Hepatocyte (in vitro differentiated cells): ENCODE measurements around the gene VSNL1. TPM values are rescaled to one million over a fixed set of nuclear protein-coding genes. Genes with fewer than 3 reads are reported as not detected.

Experiments
- DNase-seq: peaks from one replicate; pipeline ENCODE4 v3.0.0-alpha.2; 2016; ENCODE audit warnings: low spot score
- H2AFZ ChIP-seq: fragments of 200-600 bp; sonication (generic); 2 replicates; pipeline ENCODE4 v1.6.0; 2016; ENCODE audit warnings: antibody characterized with exemption, mild to moderate bottlenecking
- H3K27ac ChIP-seq: fragments of 200-600 bp; sonication (generic); 2 replicates; pipeline ENCODE4 v1.5.1; 2016; ENCODE audit warnings: mild to moderate bottlenecking
- H3K27me3 ChIP-seq: fragments of 200-600 bp; sonication (generic); 2 replicates; pipeline ENCODE4 v1.6.1; 2016
- H3K36me3 ChIP-seq: fragments of 200-600 bp; sonication (generic); replicated peaks from 2 replicates; pipeline ENCODE4 v1.5.1; 2016; ENCODE audit warnings: low read depth; ENCODE audit not compliant: insufficient read depth
- H3K4me1 ChIP-seq: fragments of 200-600 bp; sonication (generic); 2 replicates; pipeline ENCODE4 v1.5.1; 2016; ENCODE audit warnings: mild to moderate bottlenecking, moderate library complexity; ENCODE audit not compliant: insufficient read depth
- H3K4me2 ChIP-seq: fragments of 200-600 bp; sonication (generic); 2 replicates; pipeline ENCODE4 v1.6.0; 2016
- H3K4me3 ChIP-seq: fragments of 200-600 bp; sonication (generic); 2 replicates; pipeline ENCODE4 v1.5.1; 2016; ENCODE audit warnings: mild to moderate bottlenecking
- H3K79me2 ChIP-seq: fragments of 200-600 bp; sonication (generic); 2 replicates; pipeline ENCODE4 v1.6.0; 2017; ENCODE audit warnings: mild to moderate bottlenecking
- H3K9me2 ChIP-seq: fragments of 200-600 bp; sonication (generic); replicated peaks from 2 replicates; pipeline ENCODE4 v1.6.0; 2017; ENCODE audit warnings: mild to moderate bottlenecking; ENCODE audit not compliant: insufficient read depth
- H3K9me3 ChIP-seq: fragments of 200-600 bp; sonication (generic); 2 replicates; pipeline ENCODE4 v1.5.1; 2016; ENCODE audit warnings: low read depth, mild to moderate bottlenecking
- H4K20me1 ChIP-seq: fragments of 200-600 bp; sonication (generic); 2 replicates; pipeline ENCODE4 v1.6.0; 2016; ENCODE audit warnings: mild to moderate bottlenecking; ENCODE audit not compliant: insufficient read depth, poor library complexity, severe bottlenecking
- CTCF ChIP-seq: fragments of 200-600 bp; sonication (generic); IDR thresholded peaks from 2 replicates; pipeline ENCODE4 v1.5.1; 2016; ENCODE audit warnings: antibody characterized with exemption, mild to moderate bottlenecking; ENCODE audit not compliant: poor library complexity
- EZH2 ChIP-seq: fragments of 200-600 bp; sonication (generic); IDR thresholded peaks from 2 replicates; pipeline ENCODE4 v1.6.1; 2016; ENCODE audit warnings: antibody characterized with exemption, mild to moderate bottlenecking, borderline replicate concordance
- EZH2phosphoT487 ChIP-seq: fragments of 200-600 bp; sonication (generic); IDR thresholded peaks from one replicate; pipeline ENCODE4 v1.6.1; 2018; ENCODE audit warnings: antibody characterized with exemption, mild to moderate bottlenecking, low read depth, moderate library complexity; ENCODE audit not compliant: unreplicated experiment, severe bottlenecking
- WGBS: methylation state at CpG from one replicate; pipeline ENCODE4 v1.1.6; 2016; ENCODE audit warnings: low lambda C conversion rate; ENCODE audit errors: missing lambda C conversion rate; 5-methylcytosine and 5-hydroxymethylcytosine counted together
- polyA plus RNA-seq: library from polyadenylated mRNA; unstranded; fragments of >200 nt; fragmentation: Nextera tagmentation; extraction: Ambion mirVana; gene quantifications from 2 replicates; pipeline ENCODE4 v1.2.1, GENCODE V29; 2016
- total RNA-seq: library from RNA; depleted of rRNA; stranded (reverse); fragments of >200 nt; gene quantifications from 2 replicates; pipeline ENCODE4 v1.2.3, GENCODE V29; 2014

Gene VSNL1
- total and polyA plus RNA-seq, 2 experiments from 2014 or later: 9.4 to 16.0 TPM

GRCh38 chr2:17621781-17622180 is 81.3 kb downstream of the VSNL1 start:
- Histone ChIP-seq H3K36me3 (no peaks in the 10 kb centered on the region), H2AFZ (no peak overlapping the region), H4K20me1 (no peaks in the 10 kb centered on the region), H3K79me2 (no peaks in the 10 kb centered on the region), H3K9me2 (no peaks in the 10 kb centered on the region), H3K4me2 (no peak overlapping the region), H3K4me3 (no peak overlapping the region), H3K27me3 (no peaks in the 10 kb centered on the region), H3K9me3 (no peaks in the 10 kb centered on the region), H3K4me1 (no peaks in the 10 kb centered on the region), H3K27ac (no peak overlapping the region)
- TF ChIP-seq EZH2phosphoT487 (no peak), CTCF (no peak), EZH2 (no peak)
- 85% methylated on average over 2 of the region's 2 CpGs for WGBS
- no peak for DNase-seq

- H2AFZ ChIP-seq: no peak overlapping the region
- H3K36me3 ChIP-seq: no peaks in the 10 kb centered on the region
- no peak overlapping the region for H3K4me2 ChIP-seq
- H3K4me3 ChIP-seq: no peak overlapping the region
- no peaks in the 10 kb centered on the region for H3K79me2 ChIP-seq
- TF ChIP-seq EZH2: no peak
- no peaks in the 10 kb centered on the region for H3K4me1 ChIP-seq
- H3K27ac ChIP-seq: no peak overlapping the region
- no peaks in the 10 kb centered on the region for H3K9me2 ChIP-seq
- no peak for DNase-seq
- WGBS: 86% methylated on average over 3 of the region's 3 CpGs
- no peaks in the 10 kb centered on the region for H3K27me3 ChIP-seq
- no peaks in the 10 kb centered on the region for H4K20me1 ChIP-seq
- H3K9me3 ChIP-seq: no peaks in the 10 kb centered on the region
Measured at GRCh38 chr2:17625446-17625845, 85.0 kb downstream of the VSNL1 start.

- Histone ChIP-seq H3K9me2 (no peaks in the 10 kb centered on the region), H4K20me1 (no peaks in the 10 kb centered on the region), H3K4me3 (no peak overlapping the region), H3K79me2 (no peaks in the 10 kb centered on the region), H3K9me3 (no peaks in the 10 kb centered on the region), H3K27me3 (no peaks in the 10 kb centered on the region), H3K4me1 (no peaks in the 10 kb centered on the region), H3K36me3 (no peaks in the 10 kb centered on the region), H2AFZ (no peak overlapping the region), H3K4me2 (no peak overlapping the region), H3K27ac (no peak overlapping the region)
- no peak for DNase-seq
- TF ChIP-seq EZH2 (no peak), CTCF (no peak), EZH2phosphoT487 (no peak)
- 71% methylated on average over 3 of the region's 3 CpGs for WGBS
Measured at GRCh38 chr2:17626986-17627385, 86.5 kb downstream of the VSNL1 start.

GRCh38 chr2:17627434-17627833 is 86.9 kb downstream of the VSNL1 start:
- Histone ChIP-seq H3K27me3 (no peaks in the 10 kb centered on the region), H3K27ac (no peak overlapping the region), H3K36me3 (no peaks in the 10 kb centered on the region), H3K4me3 (no peak overlapping the region), H2AFZ (no peak overlapping the region), H3K9me2 (no peaks in the 10 kb centered on the region), H3K79me2 (no peaks in the 10 kb centered on the region), H4K20me1 (no peaks in the 10 kb centered on the region), H3K4me1 (no peaks in the 10 kb centered on the region), H3K9me3 (no peaks in the 10 kb centered on the region), H3K4me2 (no peak overlapping the region)
- TF ChIP-seq CTCF (no peak), EZH2phosphoT487 (no peak), EZH2 (no peak)
- 84% methylated on average over 2 of the region's 2 CpGs for WGBS
- DNase-seq: no peak
